ENCODE measurements around the gene TRIM5. TPM values are rescaled to one million over a fixed set of nuclear protein-coding genes. Genes with fewer than 3 reads are reported as not detected.
A peak's percentile ranks its signal among the peaks of the same experiment; 100 is the strongest.

The TRIM5 gene
- total RNA-seq, 1 donor from 2014 or later: 44.4 TPM

DNA sequence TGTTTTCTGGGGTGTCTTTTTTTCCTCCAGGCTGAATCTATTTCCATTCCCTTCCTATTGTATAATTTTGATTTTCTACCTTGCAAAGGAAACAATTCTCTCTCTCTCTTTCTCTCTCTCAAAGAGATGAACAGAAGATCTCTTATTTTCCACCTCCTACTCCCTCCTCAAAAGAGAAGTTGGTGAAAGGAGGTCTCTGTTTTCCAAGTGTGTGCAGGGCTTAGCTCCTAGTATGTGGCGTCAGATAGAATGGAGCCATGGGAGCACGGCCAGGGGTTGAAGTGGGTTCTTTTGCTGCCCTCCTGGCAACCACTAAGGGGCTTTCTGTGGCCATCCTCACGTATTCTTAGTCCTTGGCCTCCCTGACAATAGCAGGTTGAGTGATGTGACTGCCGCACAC is 59.6 kb downstream of the TRIM5 start:
- peak overlapping the region; percentile 85 for H3K27ac ChIP-seq
- H3K27me3 ChIP-seq: no peaks in the 10 kb centered on the region
- H3K36me3 ChIP-seq: no peaks in the 10 kb centered on the region
- DNase-seq (no peak), ATAC-seq (no peak)
- H3K4me1 ChIP-seq: peaks cover 28% of the 10 kb centered on the region
- peak overlapping the region; percentile 69 for H3K4me3 ChIP-seq
- intact Hi-C loops (cut with DNase I): no loop called here
- no peaks in the 10 kb centered on the region for H3K9me3 ChIP-seq
- TF ChIP-seq, protein P1, sequence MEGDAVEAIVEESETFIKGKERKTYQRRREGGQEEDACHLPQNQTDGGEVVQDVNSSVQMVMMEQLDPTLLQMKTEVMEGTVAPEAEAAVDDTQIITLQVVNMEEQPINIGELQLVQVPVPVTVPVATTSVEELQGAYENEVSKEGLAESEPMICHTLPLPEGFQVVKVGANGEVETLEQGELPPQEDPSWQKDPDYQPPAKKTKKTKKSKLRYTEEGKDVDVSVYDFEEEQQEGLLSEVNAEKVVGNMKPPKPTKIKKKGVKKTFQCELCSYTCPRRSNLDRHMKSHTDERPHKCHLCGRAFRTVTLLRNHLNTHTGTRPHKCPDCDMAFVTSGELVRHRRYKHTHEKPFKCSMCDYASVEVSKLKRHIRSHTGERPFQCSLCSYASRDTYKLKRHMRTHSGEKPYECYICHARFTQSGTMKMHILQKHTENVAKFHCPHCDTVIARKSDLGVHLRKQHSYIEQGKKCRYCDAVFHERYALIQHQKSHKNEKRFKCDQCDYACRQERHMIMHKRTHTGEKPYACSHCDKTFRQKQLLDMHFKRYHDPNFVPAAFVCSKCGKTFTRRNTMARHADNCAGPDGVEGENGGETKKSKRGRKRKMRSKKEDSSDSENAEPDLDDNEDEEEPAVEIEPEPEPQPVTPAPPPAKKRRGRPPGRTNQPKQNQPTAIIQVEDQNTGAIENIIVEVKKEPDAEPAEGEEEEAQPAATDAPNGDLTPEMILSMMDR (IDR thresholded peaks at IDR 0.05): no peak

DNA sequence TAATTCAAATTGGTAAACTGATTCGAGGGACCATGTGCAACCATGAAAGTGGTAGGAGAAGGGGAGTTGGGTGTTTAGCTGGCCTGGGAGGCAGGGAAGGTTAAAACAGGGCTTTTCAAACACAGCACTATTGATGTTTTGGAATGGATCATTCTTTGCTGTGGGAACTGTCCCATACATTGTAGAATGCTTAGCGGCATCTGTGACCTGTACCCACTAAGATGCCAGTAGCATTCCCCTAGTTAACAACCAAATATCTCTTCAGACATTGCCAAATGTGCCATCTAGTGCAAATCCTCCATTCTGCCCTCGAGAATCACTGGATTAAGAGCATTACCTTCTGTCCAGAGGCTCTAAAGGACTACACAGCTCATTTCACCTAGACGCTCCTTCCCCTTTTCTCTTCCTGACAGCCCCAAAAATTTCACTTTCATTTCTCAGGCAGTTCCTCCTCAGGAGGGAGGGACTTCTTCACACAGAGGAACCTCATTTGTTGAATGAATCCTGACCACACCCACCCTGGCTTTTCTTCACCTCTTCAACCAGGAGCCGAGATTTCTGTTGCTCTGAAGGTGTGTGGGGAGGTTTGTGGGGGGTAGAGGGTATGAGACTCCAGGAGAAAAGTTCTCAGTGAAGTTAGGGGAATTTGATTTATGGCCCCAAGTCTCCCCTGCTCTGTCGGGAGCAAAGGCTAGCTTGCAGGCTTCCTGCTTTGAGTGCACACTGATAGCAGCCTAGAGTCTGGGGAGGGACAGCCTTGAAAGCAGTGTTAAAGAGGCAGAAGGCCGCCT is 60.2 kb downstream of the TRIM5 start, which contains the start of gene TRIM34:
Gene TRIM34 (plus strand): TSS at position 513 of the 791 bp plus-strand sequence. CDS start 7,331 bp downstream, outside the sequence.
- H3K27ac ChIP-seq: peak within 1 kb of the TSS; percentile 85
- no peaks in the 10 kb centered on the region for H3K36me3 ChIP-seq
- TF ChIP-seq, protein P1 (IDR thresholded peaks at IDR 0.05): no peak
- no peaks in the 10 kb centered on the region for H3K27me3 ChIP-seq
- peak within 1 kb of the TSS; percentile 69 for H3K4me3 ChIP-seq
- ATAC-seq (peak; percentile 96), DNase-seq (no peak)
- peaks cover 28% of the 10 kb centered on the region for H3K4me1 ChIP-seq
- H3K9me3 ChIP-seq: no peaks in the 10 kb centered on the region
- intact Hi-C loops (cut with DNase I): no loop called here

DNA sequence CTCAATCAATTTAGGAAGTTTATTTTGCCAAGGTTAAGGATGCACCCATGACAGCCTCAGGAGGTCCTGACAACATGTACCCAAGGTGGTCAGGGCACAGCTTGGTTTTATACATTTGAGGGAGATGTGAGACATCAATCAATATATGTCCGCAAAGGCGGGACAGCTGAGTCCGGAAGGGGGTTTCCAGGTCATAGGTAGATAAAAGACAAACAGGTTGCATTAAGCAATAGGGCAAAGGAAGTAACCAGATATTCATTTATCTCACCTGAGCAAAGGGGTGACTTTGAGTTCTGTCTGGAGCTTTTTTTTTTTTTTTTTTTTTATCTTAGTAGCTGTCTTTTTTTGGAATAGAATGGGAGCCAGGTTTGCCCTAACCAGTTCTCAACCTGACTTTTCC is 62.1 kb downstream of the TRIM5 start:
- no peaks in the 10 kb centered on the region for H3K9me3 ChIP-seq
- intact Hi-C loops (cut with DNase I): no loop called here
- H3K4me3 ChIP-seq: no peak overlapping the region
- ATAC-seq (no peak), DNase-seq (no peak)
- no peaks in the 10 kb centered on the region for H3K36me3 ChIP-seq
- H3K4me1 ChIP-seq: peaks cover 28% of the 10 kb centered on the region
- H3K27ac ChIP-seq: no peak overlapping the region
- TF ChIP-seq, protein P1 (IDR thresholded peaks at IDR 0.05): no peak
- no peaks in the 10 kb centered on the region for H3K27me3 ChIP-seq

DNA sequence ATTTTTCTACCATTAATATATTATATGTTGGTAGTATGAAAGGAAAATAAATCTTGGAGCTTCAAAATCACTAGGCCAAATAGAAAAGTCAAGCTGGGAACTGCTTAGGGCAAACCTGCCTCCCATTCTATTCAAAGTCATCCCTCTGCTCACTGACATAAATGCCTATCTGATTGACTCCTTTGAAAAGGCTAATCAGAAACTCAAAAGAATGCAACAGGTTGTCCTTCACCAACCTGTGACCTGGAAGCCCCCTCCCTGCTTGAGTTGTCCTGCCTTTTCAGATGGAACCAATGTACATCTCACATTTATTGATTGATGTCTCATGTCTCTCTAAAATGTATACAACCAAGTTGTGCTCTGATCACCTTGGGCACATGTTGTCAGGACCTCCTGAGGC is 63.3 kb downstream of the TRIM5 start:
- Histone ChIP-seq H3K27me3 (no peaks in the 10 kb centered on the region), H3K27ac (peak overlapping the region; percentile 24), H3K36me3 (no peaks in the 10 kb centered on the region), H3K4me3 (no peak overlapping the region), H3K4me1 (peaks cover 28% of the 10 kb centered on the region), H3K9me3 (no peaks in the 10 kb centered on the region)
- DNase-seq (no peak), ATAC-seq (no peak)
- TF ChIP-seq, protein P1 (IDR thresholded peaks at IDR 0.05): no peak
- intact Hi-C loops (cut with DNase I): no loop called here

DNA sequence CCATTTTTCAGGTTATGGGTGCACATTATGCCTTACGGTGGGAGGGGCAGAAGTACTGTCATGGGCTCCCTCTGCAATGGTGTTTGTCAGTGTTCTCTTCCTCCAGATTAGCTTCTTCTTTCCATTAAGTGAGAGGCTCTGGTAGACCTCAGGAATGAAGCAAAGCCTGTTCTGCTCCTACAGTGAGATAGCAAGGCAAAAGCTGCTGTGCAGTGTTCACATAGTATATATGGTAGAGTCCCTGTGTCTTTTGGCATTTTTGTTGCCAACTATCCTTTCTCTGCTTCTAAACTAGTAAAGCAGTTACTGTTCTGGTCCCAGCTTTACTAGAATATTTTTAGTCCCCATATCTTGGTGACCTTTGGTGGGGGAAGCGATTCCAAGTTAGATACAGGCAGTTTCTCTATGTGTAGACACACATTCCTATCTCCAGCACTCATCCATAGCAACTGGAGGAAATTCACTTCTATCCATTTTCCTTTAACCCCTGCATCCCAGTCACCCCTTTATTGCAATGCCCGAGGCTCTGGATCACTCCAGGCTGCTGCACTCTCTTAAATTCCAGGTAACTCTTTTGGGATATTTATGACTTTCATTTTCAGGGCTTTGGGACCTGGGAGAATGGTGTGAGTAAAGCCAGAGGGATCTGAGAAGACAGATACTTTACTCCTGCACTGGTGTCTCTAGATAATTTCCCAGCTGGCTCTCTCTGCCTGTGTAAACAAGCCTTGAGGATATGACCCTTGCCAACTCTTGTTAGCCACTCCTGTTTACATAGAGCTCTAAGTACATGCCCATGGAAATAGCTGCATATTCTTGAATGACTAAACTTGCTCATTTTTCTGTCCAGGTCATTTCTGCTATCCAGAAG is 64.0 kb downstream of the TRIM5 start:
- TF ChIP-seq, protein P1 (IDR thresholded peaks at IDR 0.05): no peak
- Histone ChIP-seq H3K4me3 (no peak overlapping the region), H3K36me3 (no peaks in the 10 kb centered on the region), H3K4me1 (peaks cover 24% of the 10 kb centered on the region), H3K27me3 (no peaks in the 10 kb centered on the region), H3K27ac (peak overlapping the region; percentile 28), H3K9me3 (no peaks in the 10 kb centered on the region)
- no peak for DNase-seq
- intact Hi-C loops (cut with DNase I): no loop called here
- ATAC-seq: peak; percentile 74

Data from upper lobe of right lung (tissue), 1 donor.